Measurements from ENCODE around the gene SH3GL1.

SH3GL1 gene

GRCh38 chr19:4376991-4377781, 23.2 kb downstream of the SH3GL1 start:
- FAIRE-seq (peak; percentile 35), DNase-seq (ENCODE audit: insufficient read length, low spot score) (no peak)

DNA sequence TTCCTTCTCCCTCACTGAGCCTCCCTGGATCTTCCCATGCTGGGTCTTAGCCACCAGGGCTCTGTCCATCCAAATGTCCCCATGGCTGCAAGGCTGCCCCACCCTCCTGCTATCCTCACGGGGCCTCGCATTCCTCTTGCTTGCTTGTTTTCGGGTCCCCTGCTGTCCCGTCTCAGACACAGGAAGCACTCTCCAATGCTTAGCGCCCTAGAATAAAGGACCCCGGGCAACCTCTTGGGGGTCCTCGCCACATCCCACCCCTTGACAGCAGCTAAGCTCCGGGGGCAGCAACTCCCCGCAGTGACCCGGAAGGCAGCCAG, 23.7 kb downstream of the SH3GL1 start:
- no peak for FAIRE-seq
- DNase-seq (ENCODE audit: insufficient read length, low spot score), result no peak

GRCh38 chr19:4376028-4376670, 24.2 kb downstream of the SH3GL1 start:
- DNase-seq (ENCODE audit: insufficient read length, low spot score) (no peak), FAIRE-seq (no peak)

DNA sequence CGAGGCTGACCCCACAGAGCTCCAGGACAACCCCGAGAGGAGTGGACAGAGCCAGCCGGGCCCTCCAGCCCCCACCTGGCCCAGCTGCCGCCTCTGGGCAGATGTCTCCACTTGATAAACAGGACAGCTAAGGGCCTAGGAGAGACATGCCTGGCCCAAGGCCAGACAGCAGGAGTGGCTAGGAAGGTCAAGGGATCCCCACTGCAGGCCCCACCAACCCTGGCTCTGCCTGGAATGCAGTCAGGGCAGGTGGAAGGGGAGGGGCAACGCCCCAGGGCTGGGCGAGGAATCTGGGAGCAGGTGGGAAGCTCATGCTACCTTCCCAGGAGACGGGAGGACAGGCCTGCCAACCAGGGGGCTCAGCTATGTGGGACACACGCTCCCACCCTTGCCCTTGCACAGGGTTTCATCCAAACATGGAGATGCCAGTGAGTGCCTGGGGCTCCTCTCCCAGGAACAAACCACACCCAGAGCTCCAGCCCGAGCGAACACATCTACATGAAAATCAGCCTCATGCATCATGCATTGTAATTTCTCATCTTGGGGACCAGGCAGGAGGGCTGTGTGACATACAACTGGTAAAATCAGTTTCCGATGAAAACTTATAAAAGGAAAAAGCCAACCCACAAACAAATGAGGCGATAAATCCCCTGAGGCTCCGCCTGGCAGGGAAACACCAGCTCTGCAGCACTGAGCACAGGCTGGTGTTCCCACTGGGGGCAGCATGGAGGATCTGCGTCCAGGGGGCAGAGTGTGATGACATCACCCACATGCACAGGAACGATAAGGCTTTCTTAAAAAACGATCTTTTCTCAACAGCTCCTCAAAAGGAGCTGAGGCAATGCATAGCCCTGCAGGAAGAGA, 25.0 kb downstream of the SH3GL1 start:
- FAIRE-seq (peak; percentile 95), DNase-seq (ENCODE audit: insufficient read length, low spot score) (no peak)

DNA sequence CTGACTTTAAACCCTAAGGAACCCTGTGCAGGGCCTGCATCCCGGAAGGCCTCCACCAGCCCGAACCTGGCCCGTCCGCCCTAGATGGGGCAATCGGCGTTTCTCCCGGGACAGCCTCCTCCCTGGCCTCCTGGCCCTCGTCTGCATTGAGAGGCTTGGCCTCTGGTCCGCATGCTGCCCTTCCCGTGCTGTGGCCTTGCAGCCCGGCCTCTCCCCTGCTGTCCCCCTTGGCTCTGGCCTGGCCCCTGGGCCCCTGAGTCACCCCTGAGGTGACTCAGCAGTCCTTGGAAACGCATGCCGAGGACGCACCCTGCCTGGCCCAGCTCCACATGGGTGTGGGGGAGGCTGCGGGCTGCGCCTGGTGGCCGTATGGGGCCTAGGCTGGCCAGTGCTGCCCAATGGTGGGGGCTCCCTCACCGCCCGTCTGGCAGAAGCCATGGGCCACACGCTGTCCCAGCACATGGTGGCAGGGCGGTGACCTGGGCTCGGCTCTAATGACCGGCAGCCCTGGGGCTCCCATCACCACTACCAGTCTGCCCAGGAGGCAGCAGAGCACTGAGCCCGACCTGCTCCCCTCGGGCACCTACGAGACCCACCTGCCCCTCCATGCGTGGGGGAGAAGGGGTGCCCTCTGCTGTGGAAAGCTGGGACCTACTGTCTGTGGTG, 25.7 kb downstream of the SH3GL1 start:
- FAIRE-seq, result no peak
- DNase-seq (ENCODE audit: insufficient read length, low spot score), result no peak

GRCh38 chr19:4373601-4374497, 26.5 kb downstream of the SH3GL1 start:
- no peak for FAIRE-seq
- no peak for DNase-seq (ENCODE audit: insufficient read length, low spot score)

GRCh38 chr19:4373013-4373367, 27.4 kb downstream of the SH3GL1 start:
- DNase-seq (ENCODE audit: insufficient read length, low spot score) (no peak), FAIRE-seq (no peak)

DNA sequence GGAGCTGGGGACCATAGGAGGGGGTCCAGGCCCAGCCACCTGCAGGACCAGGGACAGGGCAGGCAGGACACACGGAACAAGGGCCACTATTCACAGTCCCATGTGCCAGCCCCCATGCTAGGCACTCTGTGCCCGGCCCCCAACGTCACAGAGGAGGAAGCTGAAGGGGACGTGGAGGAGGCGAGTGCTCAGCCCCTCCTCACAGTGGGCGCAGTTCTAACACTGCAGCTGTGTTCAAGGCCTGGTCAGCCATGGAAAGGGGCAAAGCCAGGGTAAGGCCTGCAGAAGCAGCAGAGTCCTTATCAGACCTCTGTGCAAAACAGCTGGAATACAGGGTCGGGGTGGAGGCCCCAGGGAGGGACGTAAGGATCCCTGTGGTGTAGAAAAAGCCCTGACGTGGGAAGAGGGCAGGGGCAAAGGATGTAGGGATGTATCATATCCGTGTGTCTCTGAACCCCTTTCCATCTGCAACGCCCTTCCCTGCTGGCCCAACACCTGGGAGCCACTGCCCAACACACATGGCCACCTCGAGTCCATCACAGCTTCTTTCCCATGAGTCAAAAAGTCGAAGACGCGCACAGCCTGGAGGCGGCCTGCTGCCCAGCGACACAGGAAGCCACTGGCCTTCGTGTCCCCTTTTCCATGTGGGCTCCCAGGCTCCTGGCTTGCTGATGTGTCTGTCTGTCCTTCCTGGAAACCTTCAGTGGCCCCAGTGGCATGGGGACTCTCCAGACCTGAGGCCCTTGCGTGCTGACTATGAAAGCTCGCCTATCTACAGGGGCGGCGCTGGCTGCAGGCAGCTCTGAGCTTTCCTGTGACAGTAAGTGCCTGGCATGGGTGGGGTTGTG, 28.0 kb downstream of the SH3GL1 start:
- FAIRE-seq, result no peak
- no peak for DNase-seq (ENCODE audit: insufficient read length, low spot score)

GRCh38 chr19:4371247-4372164, 28.8 kb downstream of the SH3GL1 start:
- DNase-seq (ENCODE audit: insufficient read length, low spot score) (no peak), FAIRE-seq (no peak)

DNA sequence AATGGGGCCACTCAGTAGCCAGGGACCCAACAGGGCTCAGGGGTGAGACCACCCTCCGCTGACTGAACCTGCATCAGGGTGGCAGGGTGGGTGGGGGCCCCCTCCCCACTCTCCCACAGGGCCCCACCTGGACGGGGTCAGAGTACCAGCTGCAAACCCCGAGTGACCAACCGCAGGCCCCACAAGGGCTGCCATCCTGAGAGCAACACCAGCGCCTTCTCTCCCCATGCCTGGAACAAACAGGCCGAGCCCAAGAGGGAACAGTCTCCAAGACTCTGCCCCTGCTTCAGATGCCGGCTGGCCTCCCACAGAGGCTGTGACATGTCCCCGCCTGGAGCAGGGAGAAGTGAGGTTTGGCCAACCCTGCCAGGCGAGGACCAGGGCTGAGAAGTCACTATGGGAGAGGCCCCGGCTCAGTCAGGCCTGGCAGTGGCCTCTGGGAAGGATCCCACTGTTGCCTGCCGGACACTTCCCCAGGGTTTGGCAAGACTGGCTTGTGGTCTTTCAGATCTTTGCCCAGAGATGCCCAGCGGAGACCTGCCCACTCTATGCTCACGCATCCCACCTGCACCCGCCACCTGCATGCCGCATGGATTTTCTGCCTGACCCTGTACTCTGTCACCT, 29.8 kb downstream of the SH3GL1 start:
- no peak for DNase-seq (ENCODE audit: insufficient read length, low spot score)
- FAIRE-seq, result no peak

DNA sequence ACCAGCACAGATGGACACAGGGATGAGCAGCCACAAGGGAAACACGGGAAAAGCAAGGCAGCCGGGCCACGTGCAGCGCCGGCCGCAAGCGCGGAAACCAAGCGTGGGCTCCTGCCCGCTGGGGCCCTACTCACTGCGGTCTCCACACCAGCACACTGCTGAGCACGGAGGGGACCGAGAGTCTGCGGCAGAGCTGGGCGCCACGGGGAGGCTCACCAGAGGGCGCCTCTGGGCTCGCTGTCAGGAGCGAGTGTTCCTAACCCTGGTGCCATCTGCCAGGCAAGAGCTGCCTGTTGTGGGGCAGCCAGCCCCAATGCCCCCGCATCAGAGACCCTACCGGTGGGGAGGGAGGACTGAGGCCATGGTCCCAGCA, 30.5 kb downstream of the SH3GL1 start:
- FAIRE-seq, result no peak
- peak; percentile 64 for DNase-seq (ENCODE audit: insufficient read length, low spot score)

DNA sequence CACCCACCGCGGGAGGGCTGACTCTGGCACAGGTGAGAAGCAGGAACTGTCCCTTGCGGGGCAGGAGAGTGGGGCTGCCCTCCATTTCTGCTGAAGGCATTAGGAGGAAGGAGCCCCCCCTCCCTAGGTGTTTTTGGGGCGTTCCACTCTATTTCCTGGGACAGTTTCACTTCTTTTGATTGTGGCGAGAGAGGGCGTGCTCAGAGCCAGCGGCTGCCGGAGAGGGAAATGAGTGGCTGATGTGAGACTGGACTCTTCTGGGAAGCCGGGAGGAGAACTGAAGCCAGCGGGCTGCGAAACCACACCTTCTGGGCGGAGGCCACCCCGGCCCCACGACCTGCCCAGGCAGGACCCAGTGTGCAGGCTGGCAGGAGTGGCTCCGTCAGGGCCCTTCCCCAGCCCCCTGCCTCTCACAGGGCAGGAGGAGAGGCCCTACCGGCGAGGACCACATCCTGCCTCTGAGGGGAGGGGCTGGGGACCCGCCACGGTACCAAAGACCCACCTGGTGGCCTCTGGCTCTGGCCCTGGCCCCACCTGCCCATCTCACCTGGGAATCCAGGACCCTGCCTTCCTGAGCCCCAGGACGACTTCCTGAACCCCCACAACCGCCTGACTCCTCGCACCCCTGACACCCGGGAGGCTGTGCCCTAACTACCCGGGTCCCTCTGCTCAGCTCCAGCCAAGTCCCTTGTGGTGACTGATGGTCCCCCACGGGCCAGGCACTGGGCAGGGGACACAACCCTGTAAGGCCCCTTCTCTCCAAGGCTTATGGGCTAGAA, 31.0 kb downstream of the SH3GL1 start:
- FAIRE-seq (peak; percentile 99), DNase-seq (ENCODE audit: insufficient read length, low spot score) (peak; percentile 77)

GRCh38 chr19:4368128-4368820, 32.1 kb downstream of the SH3GL1 start:
- FAIRE-seq, result peak; percentile 68
- DNase-seq (ENCODE audit: insufficient read length, low spot score), result peak; percentile 44

DNA sequence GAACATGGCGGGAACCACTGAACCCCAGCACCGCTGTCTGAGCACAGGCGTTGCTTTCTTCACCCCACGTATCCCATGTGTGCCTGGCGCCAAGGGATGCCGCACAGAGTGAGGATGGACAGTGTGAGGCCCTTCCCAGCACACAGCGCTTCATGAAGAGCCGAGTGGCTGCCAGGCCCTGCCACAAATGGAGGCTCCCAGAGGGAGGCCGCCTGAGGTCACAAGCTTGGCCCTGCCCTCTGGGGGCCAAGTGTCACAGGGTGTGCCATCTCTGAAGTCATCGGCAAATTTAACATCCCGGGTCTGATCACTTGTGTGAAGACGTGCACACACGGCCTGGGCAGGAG, 32.6 kb downstream of the SH3GL1 start:
- DNase-seq (ENCODE audit: insufficient read length, low spot score) (no peak), FAIRE-seq (no peak)

- DNase-seq (ENCODE audit: insufficient read length, low spot score) (no peak), FAIRE-seq (no peak)
Measured at GRCh38 chr19:4367336-4367723, 33.0 kb downstream of the SH3GL1 start.

DNA sequence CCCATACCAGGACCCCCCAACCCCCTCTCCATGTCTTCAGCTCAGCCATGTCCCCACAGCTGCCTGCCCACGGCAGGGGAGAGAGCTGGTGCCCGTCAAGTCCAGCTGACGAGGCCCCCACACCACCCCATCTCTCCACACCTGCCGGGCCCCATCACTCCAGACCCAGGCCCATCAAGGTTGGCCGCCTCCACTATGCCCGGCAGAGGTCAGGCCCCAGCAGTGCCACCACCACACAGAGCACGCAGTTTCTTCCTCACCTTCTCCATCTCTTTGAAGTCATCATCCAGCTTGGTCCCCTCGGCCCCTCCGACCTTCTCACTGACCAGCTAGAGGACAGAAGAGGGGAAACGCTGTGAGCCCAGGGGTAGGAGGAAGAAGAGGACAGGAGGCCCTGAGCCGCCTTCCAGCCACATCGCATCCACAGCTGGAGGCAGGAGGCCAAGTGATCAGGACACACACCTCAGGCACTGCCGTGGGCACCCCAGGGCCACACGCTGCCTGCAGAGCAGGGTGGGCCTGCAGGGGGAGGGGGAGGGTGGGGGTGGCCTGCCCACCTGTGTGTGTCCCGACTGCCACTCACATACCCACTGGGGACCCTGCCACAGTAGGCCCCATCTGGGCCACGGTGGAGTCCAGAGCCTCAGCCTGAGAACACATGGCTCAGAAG, 33.5 kb downstream of the SH3GL1 start:
- DNase-seq (ENCODE audit: insufficient read length, low spot score), result no peak
- no peak for FAIRE-seq
